Measurements from ENCODE around the gene SERHL2. TPM values are rescaled to one million over a fixed set of nuclear protein-coding genes. Genes with fewer than 3 reads are reported as not detected.

SERHL2 gene
- polyA plus RNA-seq, 1 of the 3 experiments (the other 2 are of a cell fraction) = 3.1 TPM

GRCh38 chr22:42509548-42509947 is 44.2 kb upstream of the SERHL2 start:
- no peaks in the 10 kb centered on the region for H3K9me2 ChIP-seq
- H3K79me2 ChIP-seq (ENCODE audit: insufficient read depth) = no peaks in the 10 kb centered on the region
- H4K20me1 ChIP-seq (ENCODE audit: insufficient read depth) = no peaks in the 10 kb centered on the region
- no peak for TF ChIP-seq FOXJ3 (CRISPR knock-in tag; IDR thresholded peaks at IDR 0.05)
- no peak for TF ChIP-seq TCF12 (IDR thresholded peaks at IDR 0.05)
- no peak for TF ChIP-seq RFX5 (IDR thresholded peaks at IDR 0.05; ENCODE audit: low read length)
- no peak for TF ChIP-seq ZBTB33 (IDR thresholded peaks at IDR 0.05; ENCODE audit: borderline replicate concordance, low read depth)
- no peak for TF ChIP-seq GATA2 (CRISPR knock-in tag; IDR thresholded peaks at IDR 0.05)
- no peak for TF ChIP-seq RAD21 (IDR thresholded peaks at IDR 0.05; ENCODE audit: low read length)
- no peak for TF ChIP-seq FOSL2 (IDR thresholded peaks at IDR 0.05; ENCODE audit: borderline replicate concordance, low read depth)
- no peak for TF ChIP-seq PBX3 (IDR thresholded peaks at IDR 0.05)
- 77% methylated on average over 15 of the region's 15 CpGs for WGBS (ENCODE audit: low lambda C conversion rate)
- H2AFZ ChIP-seq (ENCODE audit: low read depth) = no peak overlapping the region
- no peak overlapping the region for H3K9ac ChIP-seq
- no peaks in the 10 kb centered on the region for H3F3A ChIP-seq (replicated peaks; ENCODE audit: insufficient read depth)
- no peak for DNase-seq
- no peak overlapping the region for H3K27ac ChIP-seq (ENCODE audit: low read depth in 2 of 2, low read length in 1 of 2)
- H3K9me3 ChIP-seq = no peaks in the 10 kb centered on the region
- no peak overlapping the region for H3K4me3 ChIP-seq (ENCODE audit: low read depth in 2 of 2, low read length in 1 of 2)
- no peaks in the 10 kb centered on the region; a peak in 1 of 4 replicates for H3K4me1 ChIP-seq (ENCODE audit: control insufficient read depth in 1 of 2, insufficient read depth in 2 of 2, low read depth in 1 of 2, low read length in 1 of 2)
- ChIA-PET CTCF (interaction anchor here (0.5 kb wide), 1 partner anchor 39 kb away, joined by 3 read pairs; no protein-coding TSS in a partner anchor), POLR2A (no interaction called here)
- H3K4me2 ChIP-seq = no peak overlapping the region
- no peaks in the 10 kb centered on the region for H3K27me3 ChIP-seq (ENCODE audit: insufficient read depth)
- no peaks in the 10 kb centered on the region for H3K36me3 ChIP-seq (replicated peaks in 1 of 2; ENCODE audit: control insufficient read depth in 1 of 2, insufficient read depth in 2 of 2, low read length in 1 of 2)

GRCh38 chr22:42511401-42511891 is 42.3 kb upstream of the SERHL2 start:
- Histone ChIP-seq H3K4me2 (no peak overlapping the region), H2AFZ (ENCODE audit: low read depth) (no peak overlapping the region), H4K20me1 (ENCODE audit: insufficient read depth) (no peaks in the 10 kb centered on the region), H3K9me3 (no peaks in the 10 kb centered on the region), H3K36me3 (replicated peaks in 1 of 2; ENCODE audit: control insufficient read depth in 1 of 2, insufficient read depth in 2 of 2, low read length in 1 of 2) (no peaks in the 10 kb centered on the region), H3K27me3 (ENCODE audit: insufficient read depth) (no peaks in the 10 kb centered on the region), H3K9me2 (no peaks in the 10 kb centered on the region), H3K79me2 (ENCODE audit: insufficient read depth) (no peaks in the 10 kb centered on the region), H3K9ac (no peak overlapping the region), H3K4me1 (ENCODE audit: control insufficient read depth in 1 of 2, insufficient read depth in 2 of 2, low read depth in 1 of 2, low read length in 1 of 2) (no peaks in the 10 kb centered on the region; a peak in 1 of 4 replicates), H3K4me3 (ENCODE audit: low read depth in 2 of 2, low read length in 1 of 2) (no peak overlapping the region), H3K27ac (ENCODE audit: low read depth in 2 of 2, low read length in 1 of 2) (no peak overlapping the region), H3F3A (replicated peaks; ENCODE audit: insufficient read depth) (no peaks in the 10 kb centered on the region)
- TF ChIP-seq GATA2 (CRISPR knock-in tag; IDR thresholded peaks at IDR 0.05) = no peak
- no peak for TF ChIP-seq TEAD4 (IDR thresholded peaks at IDR 0.05; ENCODE audit: borderline replicate concordance, insufficient read depth)
- no peak for TF ChIP-seq TAF1 (IDR thresholded peaks at IDR 0.05; ENCODE audit: borderline replicate concordance, low read depth, low read length)
- no peak for DNase-seq
- 100% methylated on average over 3 of the region's 10 CpGs for WGBS (ENCODE audit: low lambda C conversion rate)
- ChIA-PET POLR2A (interaction anchor here (0.7 kb wide), 1 partner anchor 21 kb away, joined by 6 read pairs; no protein-coding TSS in a partner anchor), CTCF (no interaction called here)
